Measurements from ENCODE around the gene ACTN4. TPM values are rescaled to one million over a fixed set of nuclear protein-coding genes. Genes with fewer than 3 reads are reported as not detected.

ACTN4 gene
- total and polyA plus RNA-seq, 10 of the 15 experiments (the other 5 are each of a cell fraction or from before 2014, with no cell fraction given) = 2.4 to 293 (median 72.5) TPM

GRCh38 chr19:38617764-38618589 is 29.5 kb upstream of the ACTN4 start, which contains the start of gene MAP4K1 (continued):
- TF ChIP-seq ZNF687 (IDR thresholded peaks at IDR 0.05) (peak; percentile 46; the same call in 1 of the 2 replicates), NRF1 (conservative IDR thresholded peaks at IDR 0.05; ENCODE audit: low read depth, low read length) (peak; percentile 22; the same call in 1 of the 2 replicates), DPF2 (IDR thresholded peaks at IDR 0.05) (peak; percentile 73), IKZF2 (IDR thresholded peaks at IDR 0.05) (peak; percentile 26 to 66), CREM (IDR thresholded peaks at IDR 0.05; ENCODE audit: low read depth) (peak; percentile 23; the same call in 1 of the 2 replicates), SKIL (IDR thresholded peaks at IDR 0.05; ENCODE audit: low read depth, poor library complexity, severe bottlenecking) (no peak), TCF3 (IDR thresholded peaks at IDR 0.05; ENCODE audit: borderline replicate concordance, insufficient read depth, low read depth, low read length) (peak; percentile 64)
- TF ChIP-seq, protein P1, sequence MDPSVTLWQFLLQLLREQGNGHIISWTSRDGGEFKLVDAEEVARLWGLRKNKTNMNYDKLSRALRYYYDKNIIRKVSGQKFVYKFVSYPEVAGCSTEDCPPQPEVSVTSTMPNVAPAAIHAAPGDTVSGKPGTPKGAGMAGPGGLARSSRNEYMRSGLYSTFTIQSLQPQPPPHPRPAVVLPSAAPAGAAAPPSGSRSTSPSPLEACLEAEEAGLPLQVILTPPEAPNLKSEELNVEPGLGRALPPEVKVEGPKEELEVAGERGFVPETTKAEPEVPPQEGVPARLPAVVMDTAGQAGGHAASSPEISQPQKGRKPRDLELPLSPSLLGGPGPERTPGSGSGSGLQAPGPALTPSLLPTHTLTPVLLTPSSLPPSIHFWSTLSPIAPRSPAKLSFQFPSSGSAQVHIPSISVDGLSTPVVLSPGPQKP (IDR thresholded peaks at IDR 0.05; ENCODE audit: low read depth, low read length) = 0 out of 2 replicates have a peak, but pooled peaks have one; percentile 38

Measured in GM12878 (cell line).